CD4-positive, alpha-beta T cell treated with Interleukin-15 for 4 hours (primary cell): ENCODE results near the gene PPP1R9A.

ENCODE experiments used
- DNase-seq: peaks from one replicate; pipeline ENCODE4 v3.0.0-alpha.2; 2020; ENCODE audit warnings: low spot score

The PPP1R9A gene

GRCh38 chr7:94909179-94909466, 1.7 kb downstream of the PPP1R9A start:
- no peak for DNase-seq

GRCh38 chr7:94912085-94912484, 4.7 kb downstream of the PPP1R9A start:
- no peak for DNase-seq

- DNase-seq: no peak
These were observed 6.0 kb downstream of the PPP1R9A start for GRCh38 chr7:94913391-94913790.

- DNase-seq: no peak
These were observed 14.5 kb downstream of the PPP1R9A start for GRCh38 chr7:94921911-94922310.

GRCh38 chr7:94922457-94922856, 15.1 kb downstream of the PPP1R9A start:
- no peak for DNase-seq

- no peak for DNase-seq
These were observed 16.0 kb downstream of the PPP1R9A start for GRCh38 chr7:94923412-94923811.

GRCh38 chr7:94928168-94928707, 20.8 kb downstream of the PPP1R9A start:
- no peak for DNase-seq

- DNase-seq: no peak
These were observed 26.0 kb downstream of the PPP1R9A start for GRCh38 chr7:94933256-94933990.

GRCh38 chr7:94939395-94939794, 32.0 kb downstream of the PPP1R9A start:
- DNase-seq: no peak

- DNase-seq: no peak
These were observed 32.8 kb downstream of the PPP1R9A start for GRCh38 chr7:94940241-94940640.

GRCh38 chr7:94941844-94942632, 34.6 kb downstream of the PPP1R9A start:
- no peak for DNase-seq

GRCh38 chr7:94943134-94943533, 35.7 kb downstream of the PPP1R9A start:
- no peak for DNase-seq

- DNase-seq: no peak
These were observed 42.1 kb downstream of the PPP1R9A start for GRCh38 chr7:94949532-94949931.

GRCh38 chr7:94955807-94956206, 48.4 kb downstream of the PPP1R9A start:
- no peak for DNase-seq

- DNase-seq: no peak
These were observed 49.7 kb downstream of the PPP1R9A start for GRCh38 chr7:94957061-94957460.

GRCh38 chr7:94962661-94963060, 55.3 kb downstream of the PPP1R9A start:
- DNase-seq: no peak

- no peak for DNase-seq
These were observed 62.2 kb downstream of the PPP1R9A start for GRCh38 chr7:94969434-94970084.

GRCh38 chr7:94970085-94970576, 62.7 kb downstream of the PPP1R9A start:
- DNase-seq: no peak

GRCh38 chr7:94971051-94971867, 63.9 kb downstream of the PPP1R9A start:
- no peak for DNase-seq

- DNase-seq: no peak
These were observed 64.9 kb downstream of the PPP1R9A start for GRCh38 chr7:94972296-94972695.

- no peak for DNase-seq
These were observed 66.5 kb downstream of the PPP1R9A start for GRCh38 chr7:94973844-94974243.

- no peak for DNase-seq
These were observed 67.0 kb downstream of the PPP1R9A start for GRCh38 chr7:94974423-94974822.
